Upper lobe of left lung (tissue), 6 donors: Measurements from ENCODE around the gene ATP13A1. TPM values are rescaled to one million over a fixed set of nuclear protein-coding genes. Genes with fewer than 3 reads are reported as not detected.
"Not testable (repeated sequence)": the region's sequence is repeated elsewhere in the genome, so short reads cannot be mapped to it uniquely, and the experiment has no call there.

Experiments
- ATAC-seq, 2 donors: fragments of 200-7000 bp; cut with Tn5 transposase; one replicate each; pipeline ENCODE4 v1.9.1; 2022; ENCODE audit warnings: mild to moderate bottlenecking in 2 of 2, moderate library complexity in 2 of 2; ENCODE audit not compliant: low FRiP score in 2 of 2
- DNase-seq, 2 donors: peaks; one replicate each; pipeline ENCODE4 v3.0.0-alpha.2; 2019 to 2020
- H3K27ac ChIP-seq, 4 donors: fragments of 200-600 bp; sonication (generic); one replicate each; pipeline ENCODE4 v1.5.1; 2016 to 2019
- H3K27me3 ChIP-seq, 4 donors: fragments of 200-600 bp; sonication (generic); one replicate each; pipeline ENCODE4 v1.5.1; 2017 to 2019
- H3K36me3 ChIP-seq, 4 donors: fragments of 200-600 bp; sonication (generic); one replicate each; pipeline ENCODE4 v1.5.1; 2016 to 2019
- H3K4me1 ChIP-seq, 4 donors: fragments of 200-600 bp; sonication (generic); one replicate each; pipeline ENCODE4 v1.5.1; 2018 to 2019
- H3K4me3 ChIP-seq, 4 donors: fragments of 200-600 bp; sonication (generic); one replicate each; pipeline ENCODE4 v1.5.1; 2017 to 2019; ENCODE audit warnings: mild to moderate bottlenecking in 2 of 4, moderate library complexity in 1 of 4
- H3K9me3 ChIP-seq, 4 donors: fragments of 200-600 bp; sonication (generic); one replicate each; pipeline ENCODE4 v1.5.1; 2018 to 2019
- EP300 ChIP-seq, 4 donors: sonication (generic); formaldehyde crosslinking; IDR thresholded peaks; one replicate each; pipeline ENCODE4 v1.5.1; 2017; ENCODE audit warnings: antibody characterized with exemption in 4 of 4, control low read depth in 2 of 4
- POLR2A ChIP-seq, 4 donors: fragments of 450-650 bp; IDR thresholded peaks; one replicate each; pipeline ENCODE4 v1.5.1; 2016 to 2017; ENCODE audit warnings: antibody characterized with exemption in 4 of 4, mild to moderate bottlenecking in 2 of 4
- POLR2AphosphoS5 ChIP-seq, 2 donors: sonication (generic); formaldehyde crosslinking; IDR thresholded peaks; one replicate each; pipeline ENCODE4 v1.5.1; 2017; ENCODE audit warnings: antibody characterized with exemption in 2 of 2
- WGBS, 2 donors: methylation state at CpG; one replicate each; pipeline ENCODE4 v1.1.5; 2017 to 2018; 5-methylcytosine and 5-hydroxymethylcytosine counted together
- small RNA-seq, 4 donors: library from RNA; depleted of rRNA; stranded (forward); fragments of <200 nt; gene quantifications; one replicate each; pipeline ENCODE3, GENCODE V24; 2016
- total RNA-seq, 6 donors: library from RNA; depleted of rRNA in 4 of 6; stranded (reverse); fragments of >200 nt in 4 of 6; gene quantifications; one replicate each; pipeline versions ENCODE4 v1.1.0 to v1.2.1, GENCODE V29; 2016 to 2021
- TF ChIP-seq, protein P1 (sequence below), 6 experiments: fragments of 450-650 bp in 4 of 6; fragments of 200-600 bp in 2 of 6; sonication (generic) in 2 of 6; IDR thresholded peaks; one replicate each; pipeline ENCODE4 v1.5.1; 2016 to 2019; ENCODE audit warnings: antibody characterized with exemption in 6 of 6
- donor health status: DM: no; HTN: no; CAD: no; lungs with moderate emphysema.
- donor health status: DM: no; HTN: yes; CAD: no; lungs with severe emphysema.

ATP13A1 gene
- total RNA-seq, 6 donors from 2014 or later: 58.6 to 256 (median 97.4) TPM

- TF ChIP-seq POLR2A (IDR thresholded peaks at IDR 0.05) (no peak), EP300 (IDR thresholded peaks at IDR 0.05) (no peak), POLR2AphosphoS5 (IDR thresholded peaks at IDR 0.05) (no peak)
- TF ChIP-seq, protein P1, sequence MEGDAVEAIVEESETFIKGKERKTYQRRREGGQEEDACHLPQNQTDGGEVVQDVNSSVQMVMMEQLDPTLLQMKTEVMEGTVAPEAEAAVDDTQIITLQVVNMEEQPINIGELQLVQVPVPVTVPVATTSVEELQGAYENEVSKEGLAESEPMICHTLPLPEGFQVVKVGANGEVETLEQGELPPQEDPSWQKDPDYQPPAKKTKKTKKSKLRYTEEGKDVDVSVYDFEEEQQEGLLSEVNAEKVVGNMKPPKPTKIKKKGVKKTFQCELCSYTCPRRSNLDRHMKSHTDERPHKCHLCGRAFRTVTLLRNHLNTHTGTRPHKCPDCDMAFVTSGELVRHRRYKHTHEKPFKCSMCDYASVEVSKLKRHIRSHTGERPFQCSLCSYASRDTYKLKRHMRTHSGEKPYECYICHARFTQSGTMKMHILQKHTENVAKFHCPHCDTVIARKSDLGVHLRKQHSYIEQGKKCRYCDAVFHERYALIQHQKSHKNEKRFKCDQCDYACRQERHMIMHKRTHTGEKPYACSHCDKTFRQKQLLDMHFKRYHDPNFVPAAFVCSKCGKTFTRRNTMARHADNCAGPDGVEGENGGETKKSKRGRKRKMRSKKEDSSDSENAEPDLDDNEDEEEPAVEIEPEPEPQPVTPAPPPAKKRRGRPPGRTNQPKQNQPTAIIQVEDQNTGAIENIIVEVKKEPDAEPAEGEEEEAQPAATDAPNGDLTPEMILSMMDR (IDR thresholded peaks at IDR 0.05): no peak
- ATAC-seq (no peak), DNase-seq (no peak)
- Histone ChIP-seq H3K9me3 (no peaks in the 10 kb centered on the region), H3K4me3 (no peak overlapping the region), H3K4me1 (no peaks in the 10 kb centered on the region), H3K36me3 (no peaks in the 10 kb centered on the region), H3K27me3 (no peaks in the 10 kb centered on the region), H3K27ac (no peak overlapping the region)
- 85 to 90% methylated on average over 9 of the region's 9 CpGs for WGBS, 2 donors
Observed at GRCh38 chr19:19602136-19602712, 61.3 kb downstream of the ATP13A1 start.

- no peak for TF ChIP-seq POLR2A (IDR thresholded peaks at IDR 0.05)
- no peak for TF ChIP-seq EP300 (IDR thresholded peaks at IDR 0.05)
- TF ChIP-seq, protein P1 (IDR thresholded peaks at IDR 0.05): no peak
- TF ChIP-seq POLR2AphosphoS5 (IDR thresholded peaks at IDR 0.05): no peak
- Histone ChIP-seq H3K36me3 (no peaks in the 10 kb centered on the region), H3K27ac (no peak overlapping the region), H3K4me1 (peaks cover 0 to 9% (median 0%) of the 10 kb centered on the region in 4 donors), H3K9me3 (no peaks in the 10 kb centered on the region), H3K27me3 (no peaks in the 10 kb centered on the region), H3K4me3 (no peak overlapping the region)
- ATAC-seq: no peak
- 78 to 88% methylated on average over 1 of the region's 1 CpG for WGBS, 2 donors
- no peak for DNase-seq
Observed at GRCh38 chr19:19600793-19601330, 62.6 kb downstream of the ATP13A1 start.

GRCh38 chr19:19598728-19599451 is 64.6 kb downstream of the ATP13A1 start:
- Histone ChIP-seq H3K4me1 (peaks cover 0 to 26% (median 8%) of the 10 kb centered on the region in 4 donors), H3K27ac (peak overlapping the region; percentile 10 to 79 (median 61))
- not testable (repeated sequence) for H3K4me3 ChIP-seq, H3K9me3 ChIP-seq, H3K36me3 ChIP-seq, DNase-seq, ATAC-seq, H3K27me3 ChIP-seq
- 90% methylated on average over 20 of the region's 20 CpGs for WGBS, 2 donors

DNA sequence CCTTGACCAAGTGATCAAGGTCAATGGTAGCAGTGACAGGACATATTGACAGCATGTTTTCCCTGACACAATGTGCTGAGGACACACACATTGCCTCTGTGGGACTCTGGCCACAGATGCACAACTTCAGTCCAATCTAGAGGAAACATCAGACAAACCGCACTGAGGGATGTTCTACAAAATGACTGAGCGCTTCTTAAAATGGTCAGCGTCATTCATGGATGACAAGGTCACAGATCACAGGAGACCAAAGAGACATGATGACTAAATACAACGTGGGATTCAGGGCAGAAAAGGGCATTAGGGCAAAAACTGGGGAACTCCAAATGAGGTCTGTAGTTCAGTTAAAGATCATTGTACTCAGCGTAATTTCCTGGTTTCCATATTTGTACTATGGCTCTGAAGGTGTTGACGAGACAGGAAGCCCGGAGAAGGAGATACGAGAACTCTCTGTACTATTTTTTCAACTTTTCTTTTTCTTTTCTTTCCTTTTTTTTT is 65.6 kb downstream of the ATP13A1 start:
- WGBS, 2 donors: 66 to 74% methylated on average over 8 of the region's 8 CpGs
- Histone ChIP-seq H3K36me3 (no peaks in the 10 kb centered on the region), H3K9me3 (no peaks in the 10 kb centered on the region), H3K4me3 (no peak overlapping the region), H3K4me1 (peaks cover 0 to 26% (median 8%) of the 10 kb centered on the region in 4 donors), H3K27me3 (no peaks in the 10 kb centered on the region), H3K27ac (peak overlapping the region in 2 of 4 donors; percentile 20 to 69)
- ATAC-seq (no peak), DNase-seq (no peak)
- peak in 1 of 2 donors; percentile 31 for TF ChIP-seq POLR2AphosphoS5 (IDR thresholded peaks at IDR 0.05)
- no peak for TF ChIP-seq POLR2A (IDR thresholded peaks at IDR 0.05)
- TF ChIP-seq EP300 (IDR thresholded peaks at IDR 0.05): peak in 1 of 4 donors; percentile 33
- TF ChIP-seq, protein P1 (IDR thresholded peaks at IDR 0.05): no peak

Small RNA genes within 50 kb of the gene (small RNA-seq; reads per million reads assigned to genes)
- 0 reads per million in 4 donors for gene AC011458.2

Other genes with a start within 250 kb of the ATP13A1 start
- 1 to 10 TPM; 1.7 to 7.3 (median 3.1) TPM for gene TSSK6, start 148.1 kb downstream of the ATP13A1 start, total RNA-seq
- gene NDUFA13, start 147.5 kb downstream of the ATP13A1 start, total RNA-seq: 100 to 1,000 TPM in 3 of 6 donors, 10 to 100 TPM in 3; 24.3 to 305 (median 112) TPM
- 1 to 10 TPM in 4 of 6 donors, under 1 TPM in 2; 0.61 to 7.3 (median 4.8) TPM for gene YJEFN3, start 134.8 kb downstream of the ATP13A1 start, total RNA-seq
- under 1 TPM in 2 of 6 donors, not detected in 4; 0.14 to 0.37 TPM for gene CILP2, start 125.4 kb downstream of the ATP13A1 start, total RNA-seq
- 10 to 100 TPM in 2 of 6 donors, 1 to 10 TPM in 4; 2.0 to 30.4 (median 5.8) TPM for gene PBX4, start 45.0 kb downstream of the ATP13A1 start, total RNA-seq
- 10 to 100 TPM; 16.4 to 51.3 (median 24.1) TPM for gene LPAR2, start 35.5 kb downstream of the ATP13A1 start, total RNA-seq
- gene GMIP, start 20.0 kb downstream of the ATP13A1 start, total RNA-seq: 100 to 1,000 TPM in 1 of 6 donors, 10 to 100 TPM in 5; 20.8 to 109 (median 49.1) TPM
- 10 to 100 TPM in 4 of 6 donors, 1 to 10 TPM in 2; 3.4 to 16.1 (median 11.1) TPM for gene ZNF101, start 5.2 kb upstream of the ATP13A1 start, total RNA-seq
- 10 to 100 TPM in 2 of 6 donors, 1 to 10 TPM in 4; 4.7 to 13.6 (median 5.1) TPM for gene ZNF14, start 69.4 kb upstream of the ATP13A1 start, total RNA-seq
- 10 to 100 TPM; 13.2 to 47.1 (median 19.1) TPM for gene ZNF506, start 158.1 kb upstream of the ATP13A1 start, total RNA-seq
- 10 to 100 TPM in 2 of 6 donors, 1 to 10 TPM in 4; 5.0 to 15.8 (median 7.9) TPM for gene ZNF253, start 202.2 kb upstream of the ATP13A1 start, total RNA-seq
- gene ZNF93, start 237.3 kb upstream of the ATP13A1 start, total RNA-seq: 1 to 10 TPM; 2.9 to 7.3 (median 3.9) TPM